KMS-11 (cell line): ENCODE data around the gene RPS19BP1.

Experiments used
- H2AFZ ChIP-seq: fragments of 200-600 bp; sonication (generic); 2 replicates; pipeline ENCODE4 v1.6.1; 2016; ENCODE audit warnings: antibody characterized with exemption, mixed run types, low read depth
- H3K27ac ChIP-seq: fragments of 200-600 bp; sonication (generic); 2 replicates; pipeline ENCODE4 v1.6.1; 2016; ENCODE audit warnings: mild to moderate bottlenecking, mixed run types
- H3K27me3 ChIP-seq: fragments of 200-600 bp; sonication (generic); 2 replicates; pipeline ENCODE4 v1.6.1; 2017; ENCODE audit warnings: mild to moderate bottlenecking, low read depth, mixed run types, moderate library complexity; ENCODE audit not compliant: insufficient read depth
- H3K36me3 ChIP-seq: fragments of 200-600 bp; sonication (generic); 2 replicates; pipeline ENCODE4 v1.6.1; 2017; ENCODE audit warnings: mild to moderate bottlenecking, mixed run types; ENCODE audit not compliant: insufficient read depth
- H3K4me1 ChIP-seq: fragments of 200-600 bp; sonication (generic); 2 replicates; pipeline ENCODE4 v1.6.1; 2016; ENCODE audit warnings: mild to moderate bottlenecking, low read depth, mixed run types; ENCODE audit not compliant: poor library complexity, severe bottlenecking
- H3K4me2 ChIP-seq: fragments of 200-600 bp; sonication (generic); 2 replicates; pipeline ENCODE4 v1.7.0; 2016; ENCODE audit warnings: mild to moderate bottlenecking, mixed run types
- H3K4me3 ChIP-seq: fragments of 200-600 bp; sonication (generic); IDR thresholded peaks from 2 replicates; pipeline ENCODE4 v1.6.1; 2017; ENCODE audit warnings: low read depth, low read length, mixed read lengths; ENCODE audit not compliant: insufficient read depth
- H3K79me2 ChIP-seq: fragments of 200-600 bp; sonication (generic); 2 replicates; pipeline ENCODE4 v1.6.1; 2016; ENCODE audit warnings: low read depth, mixed run types; ENCODE audit not compliant: insufficient read depth
- H3K9ac ChIP-seq: fragments of 200-600 bp; sonication (generic); 2 replicates; pipeline ENCODE4 v1.6.1; 2016; ENCODE audit warnings: mild to moderate bottlenecking, mixed run types
- H4K20me1 ChIP-seq: fragments of 200-600 bp; sonication (generic); 2 replicates; pipeline ENCODE4 v1.6.1; 2016; ENCODE audit warnings: mild to moderate bottlenecking, mixed run types; ENCODE audit not compliant: insufficient read depth
- CTCF ChIP-seq: fragments of 200-600 bp; sonication (generic); conservative IDR thresholded peaks from 2 replicates; pipeline ENCODE4 v1.6.1; 2017; ENCODE audit warnings: low read depth, mild to moderate bottlenecking, antibody characterized with exemption, low read length, moderate library complexity, mixed read lengths

The RPS19BP1 gene

GRCh38 chr22:39489094-39490068, 43.2 kb downstream of the RPS19BP1 start:
- Histone ChIP-seq H2AFZ (no peak overlapping the region), H3K4me3 (no peak overlapping the region), H3K9ac (no peak overlapping the region), H3K4me2 (no peak overlapping the region), H3K36me3 (no peaks in the 10 kb centered on the region), H4K20me1 (no peaks in the 10 kb centered on the region; the same call in 1 of the 2 replicates), H3K79me2 (peaks cover 9% of the 10 kb centered on the region; the same call in 1 of the 2 replicates), H3K4me1 (peaks cover 14% of the 10 kb centered on the region), H3K27me3 (no peaks in the 10 kb centered on the region), H3K27ac (no peak overlapping the region)
- no peak for TF ChIP-seq CTCF

GRCh38 chr22:39488563-39489083, 43.9 kb downstream of the RPS19BP1 start:
- TF ChIP-seq CTCF, result no peak
- Histone ChIP-seq H4K20me1 (no peaks in the 10 kb centered on the region; the same call in 1 of the 2 replicates), H2AFZ (no peak overlapping the region), H3K79me2 (peaks cover 9% of the 10 kb centered on the region; the same call in 1 of the 2 replicates), H3K4me1 (peaks cover 21% of the 10 kb centered on the region), H3K4me2 (no peak overlapping the region), H3K36me3 (no peaks in the 10 kb centered on the region), H3K27me3 (no peaks in the 10 kb centered on the region), H3K4me3 (no peak overlapping the region), H3K9ac (no peak overlapping the region), H3K27ac (no peak overlapping the region)

GRCh38 chr22:39487826-39488520, 44.6 kb downstream of the RPS19BP1 start:
- Histone ChIP-seq H3K4me2 (no peak overlapping the region), H3K4me1 (peaks cover 22% of the 10 kb centered on the region), H3K4me3 (no peak overlapping the region), H3K27ac (no peak overlapping the region), H3K9ac (no peak overlapping the region), H2AFZ (no peak overlapping the region), H4K20me1 (no peaks in the 10 kb centered on the region; the same call in 1 of the 2 replicates), H3K79me2 (peaks cover 9% of the 10 kb centered on the region; the same call in 1 of the 2 replicates), H3K36me3 (no peaks in the 10 kb centered on the region), H3K27me3 (no peaks in the 10 kb centered on the region)
- no peak for TF ChIP-seq CTCF

GRCh38 chr22:39486951-39487825, 45.4 kb downstream of the RPS19BP1 start:
- peaks cover 22% of the 10 kb centered on the region for H3K4me1 ChIP-seq

More at GRCh38 chr22:39486951-39487825, 45.4 kb downstream of the RPS19BP1 start:
- H4K20me1 ChIP-seq, result no peaks in the 10 kb centered on the region; the same call in 1 of the 2 replicates
- no peak overlapping the region for H3K4me3 ChIP-seq
- H3K9ac ChIP-seq, result no peak overlapping the region
- no peak for TF ChIP-seq CTCF
- H3K36me3 ChIP-seq, result no peaks in the 10 kb centered on the region
- H3K27ac ChIP-seq, result no peak overlapping the region
- peaks cover 9% of the 10 kb centered on the region; the same call in 1 of the 2 replicates for H3K79me2 ChIP-seq
- no peak overlapping the region for H3K4me2 ChIP-seq
- H2AFZ ChIP-seq, result no peak overlapping the region
- no peaks in the 10 kb centered on the region for H3K27me3 ChIP-seq
